OCI-LY1 (cell line): ENCODE results near the gene CYP4F2.

Experiments used
- CTCF ChIP-seq: fragments of 200-600 bp; sonication (generic), shearing (Covaris generic); IDR thresholded peaks from 2 replicates; pipeline ENCODE4 v1.5.1; 2017; ENCODE audit warnings: mild to moderate bottlenecking, antibody characterized with exemption, low read length, moderate library complexity, mixed read lengths
- EZH2 ChIP-seq: fragments of 200-600 bp; sonication (generic), shearing (Covaris generic); IDR thresholded peaks from 2 replicates; pipeline ENCODE4 v1.8.0; 2017; ENCODE audit warnings: borderline replicate concordance, mixed run types, mild to moderate bottlenecking, antibody characterized with exemption, low read length, moderate library complexity, mixed read lengths

- TF ChIP-seq CTCF (no peak), EZH2 (no peak)
Observed at GRCh38 chr19:15843203-15843893, 54.5 kb downstream of the CYP4F2 start.
